Measurements from ENCODE around the gene POPDC3.

DNA sequence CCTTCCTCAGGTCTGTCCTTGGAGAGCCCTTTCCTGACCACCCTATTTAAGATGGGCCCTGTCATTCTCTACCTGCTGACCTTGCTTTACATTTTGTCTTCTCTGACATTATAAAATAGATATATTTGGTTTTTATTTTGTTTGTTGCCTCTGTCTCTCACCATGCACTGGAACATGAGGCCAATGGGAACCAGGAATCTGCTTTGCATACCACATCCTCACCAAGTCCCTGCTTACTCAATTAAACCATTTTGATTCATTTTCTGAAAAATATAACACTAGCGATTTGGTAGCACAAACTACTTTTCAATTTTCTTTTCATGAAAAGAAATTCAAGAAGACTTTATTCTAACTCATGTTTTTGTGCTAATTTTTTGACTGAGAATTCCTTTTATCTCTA lies 32.8 kb upstream of the POPDC3 start:
- TF ChIP-seq, protein P1, sequence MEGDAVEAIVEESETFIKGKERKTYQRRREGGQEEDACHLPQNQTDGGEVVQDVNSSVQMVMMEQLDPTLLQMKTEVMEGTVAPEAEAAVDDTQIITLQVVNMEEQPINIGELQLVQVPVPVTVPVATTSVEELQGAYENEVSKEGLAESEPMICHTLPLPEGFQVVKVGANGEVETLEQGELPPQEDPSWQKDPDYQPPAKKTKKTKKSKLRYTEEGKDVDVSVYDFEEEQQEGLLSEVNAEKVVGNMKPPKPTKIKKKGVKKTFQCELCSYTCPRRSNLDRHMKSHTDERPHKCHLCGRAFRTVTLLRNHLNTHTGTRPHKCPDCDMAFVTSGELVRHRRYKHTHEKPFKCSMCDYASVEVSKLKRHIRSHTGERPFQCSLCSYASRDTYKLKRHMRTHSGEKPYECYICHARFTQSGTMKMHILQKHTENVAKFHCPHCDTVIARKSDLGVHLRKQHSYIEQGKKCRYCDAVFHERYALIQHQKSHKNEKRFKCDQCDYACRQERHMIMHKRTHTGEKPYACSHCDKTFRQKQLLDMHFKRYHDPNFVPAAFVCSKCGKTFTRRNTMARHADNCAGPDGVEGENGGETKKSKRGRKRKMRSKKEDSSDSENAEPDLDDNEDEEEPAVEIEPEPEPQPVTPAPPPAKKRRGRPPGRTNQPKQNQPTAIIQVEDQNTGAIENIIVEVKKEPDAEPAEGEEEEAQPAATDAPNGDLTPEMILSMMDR (IDR thresholded peaks at IDR 0.05) = no peak
- no peak for TF ChIP-seq POLR2A (IDR thresholded peaks at IDR 0.05)
